HepG2 (cell line): ENCODE data around the gene TMC8.
"Not testable (repeated sequence)": the region's sequence is repeated elsewhere in the genome, so short reads cannot be mapped to it uniquely, and the experiment has no call there.

ENCODE experiments used
- SMC3 ChIP-seq: IDR thresholded peaks from 2 replicates; pipeline ENCODE4 v1.6.1; 2011; ENCODE audit warnings: low read length, improper control_type of control experiment
- ZNF3 ChIP-seq: IDR thresholded peaks from 2 replicates; pipeline ENCODE4 v1.7.0; 2017; ENCODE audit warnings: inconsistent platforms

DNA sequence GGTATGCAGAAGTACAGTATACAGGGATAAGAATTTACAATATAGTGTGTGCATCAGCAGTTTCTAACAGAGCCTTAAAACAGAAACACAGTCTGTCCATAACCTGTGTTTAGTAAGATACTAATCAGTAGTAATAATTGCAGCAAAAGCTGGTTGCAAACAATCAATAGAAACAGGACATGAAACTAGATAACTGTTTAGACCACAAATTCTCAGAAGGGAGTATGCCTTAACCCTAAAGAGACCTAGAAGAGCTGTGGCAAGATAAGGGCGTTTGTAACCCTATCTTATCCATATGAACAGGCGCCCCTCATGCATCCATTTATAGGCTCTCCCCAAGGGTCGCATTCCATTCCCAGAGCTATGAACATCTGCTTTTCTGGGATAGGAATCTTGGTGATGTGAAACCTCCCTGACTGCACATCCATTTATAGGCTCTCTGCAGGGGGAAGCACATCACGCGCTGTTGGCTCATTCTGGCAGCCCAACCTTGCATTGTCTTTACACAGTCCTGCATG is 48.2 kb upstream of the TMC8 start:
- TF ChIP-seq SMC3, ZNF3: not testable (repeated sequence)
